Subcutaneous abdominal adipose tissue (tissue), 5 donors: Measurements from ENCODE around the gene SETD7.
A peak's percentile ranks its signal among the peaks of the same experiment; 100 is the strongest.

Experiments
- H3K27ac ChIP-seq: one replicate; pipeline ENCODE4 v1.7.0; 2013; ENCODE audit warnings: low read depth, mild to moderate bottlenecking, inconsistent platforms, low read length, moderate library complexity
- H3K27me3 ChIP-seq, 5 donors: one replicate each; pipeline ENCODE4 v1.7.0; 2013; ENCODE audit warnings: low read length in 5 of 5, inconsistent platforms in 1 of 5; ENCODE audit not compliant: control insufficient read depth in 5 of 5, insufficient read depth in 4 of 5
- H3K36me3 ChIP-seq, 5 donors: one replicate each; pipeline ENCODE4 v1.7.0; 2013; ENCODE audit warnings: low read length in 5 of 5; ENCODE audit not compliant: control insufficient read depth in 5 of 5, insufficient read depth in 5 of 5
- H3K4me1 ChIP-seq, 5 donors: one replicate each; pipeline ENCODE4 v1.7.0; 2013; ENCODE audit warnings: low read length in 5 of 5, mild to moderate bottlenecking in 3 of 5, moderate library complexity in 1 of 5; ENCODE audit not compliant: control insufficient read depth in 5 of 5, insufficient read depth in 5 of 5
- H3K4me3 ChIP-seq, 5 donors: one replicate each; pipeline ENCODE4 v1.7.0; 2013; ENCODE audit warnings: low read length in 5 of 5, low read depth in 1 of 5
- H3K9ac ChIP-seq, 5 donors: one replicate each; pipeline ENCODE4 v1.7.0; 2013; ENCODE audit warnings: low read length in 5 of 5, mild to moderate bottlenecking in 4 of 5, moderate library complexity in 3 of 5
- H3K9me3 ChIP-seq, 5 donors: one replicate each; pipeline ENCODE4 v1.7.0; 2013; ENCODE audit warnings: low read length in 5 of 5; ENCODE audit not compliant: control insufficient read depth in 5 of 5
- donor health status: healthy.
- donor health status: healthy.
- donor health status: healthy.
- donor health status: healthy.
- donor health status: healthy.

SETD7 gene

DNA sequence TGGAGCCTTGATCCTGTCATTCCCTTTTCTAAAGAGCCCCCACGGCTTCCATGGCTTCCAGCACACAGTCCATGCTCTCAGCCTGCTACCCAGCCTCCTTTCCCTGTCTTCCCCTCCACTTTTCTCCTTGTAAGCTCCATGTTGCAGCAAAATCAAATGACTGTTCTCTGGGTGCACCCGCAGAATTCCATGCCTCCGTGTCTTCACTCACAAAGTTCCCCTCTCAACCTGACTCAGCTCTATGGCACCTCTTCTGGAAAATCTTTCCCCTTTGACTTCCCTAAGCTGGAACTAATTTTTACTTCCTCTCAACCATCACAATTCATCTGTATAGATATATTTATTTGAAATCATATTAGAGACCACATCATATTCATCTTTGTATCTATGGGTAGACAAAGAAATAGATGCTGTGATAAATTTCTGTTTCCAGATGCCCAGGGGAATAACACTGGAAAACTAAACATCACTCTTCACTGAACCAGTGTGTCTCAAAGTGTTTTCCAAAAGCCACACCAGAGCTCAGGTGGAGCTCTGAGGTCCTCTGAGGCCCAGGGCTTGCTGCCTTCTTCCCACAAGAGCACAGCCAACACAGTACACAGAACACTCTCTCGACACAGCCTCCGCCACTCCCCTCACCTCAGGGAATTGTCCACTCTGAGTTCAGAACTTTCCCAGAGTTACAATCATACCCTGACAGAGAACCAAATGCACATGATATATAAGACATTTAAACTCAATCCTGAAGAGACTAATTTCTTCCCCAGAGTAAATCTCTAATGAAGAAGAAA lies 3.3 kb downstream of the SETD7 start:
- H3K4me1 ChIP-seq, result peaks cover 9 to 69% (median 64%) of the 10 kb centered on the region in 5 donors
- H3K27me3 ChIP-seq, result no peaks in the 10 kb centered on the region
- peak overlapping the region; percentile 92 for H3K27ac ChIP-seq
- H3K4me3 ChIP-seq, result peak overlapping the region in 3 of 5 donors; percentile 51 to 96 (median 58)
- peak overlapping the region in 3 of 5 donors; percentile 51 to 85 (median 75) for H3K9ac ChIP-seq
- H3K36me3 ChIP-seq, result no peaks in the 10 kb centered on the region
- H3K9me3 ChIP-seq, result no peaks in the 10 kb centered on the region

DNA sequence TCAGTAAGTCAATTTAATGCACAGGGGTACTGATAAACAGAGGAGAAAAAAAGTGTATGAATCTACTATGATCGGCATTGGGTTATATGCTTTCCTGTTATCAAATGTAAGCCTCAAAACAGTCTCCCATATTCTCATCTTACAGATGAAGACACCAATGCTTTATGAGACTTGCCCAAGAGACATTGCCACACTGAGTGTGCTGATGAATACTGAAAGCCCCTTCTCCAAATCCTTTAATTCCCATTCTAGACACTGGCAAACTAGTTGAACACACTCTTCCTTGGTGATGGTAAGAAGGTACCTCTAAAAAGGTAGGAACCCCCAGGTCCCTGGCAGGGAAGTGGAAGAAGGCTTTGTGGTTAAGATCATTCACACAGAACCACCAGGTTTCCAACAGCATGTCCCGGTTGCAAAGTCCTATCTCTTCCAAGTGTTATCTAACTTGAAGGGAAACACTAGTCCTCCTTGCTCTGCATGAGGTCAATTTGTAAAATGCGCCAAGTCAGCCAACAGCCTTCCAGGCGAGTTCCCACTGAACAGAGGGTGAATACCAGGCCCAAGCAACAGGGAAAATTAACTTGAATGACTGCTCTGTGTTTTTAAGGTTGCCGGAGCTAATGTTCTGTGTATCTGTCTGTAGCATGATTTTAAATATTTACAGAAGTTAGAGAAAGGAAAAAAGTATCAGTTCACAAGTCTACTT lies 5.1 kb downstream of the SETD7 start:
- Histone ChIP-seq H3K9ac (peak overlapping the region in 3 of 5 donors; percentile 28 to 68 (median 31)), H3K9me3 (no peaks in the 10 kb centered on the region), H3K27ac (peak overlapping the region; percentile 92), H3K27me3 (no peaks in the 10 kb centered on the region), H3K4me3 (peak overlapping the region in 3 of 5 donors; percentile 19 to 37 (median 24)), H3K4me1 (peaks cover 9 to 60% (median 52%) of the 10 kb centered on the region in 5 donors), H3K36me3 (peaks cover 5 to 13% (median 11%) of the 10 kb centered on the region in 5 donors)

DNA sequence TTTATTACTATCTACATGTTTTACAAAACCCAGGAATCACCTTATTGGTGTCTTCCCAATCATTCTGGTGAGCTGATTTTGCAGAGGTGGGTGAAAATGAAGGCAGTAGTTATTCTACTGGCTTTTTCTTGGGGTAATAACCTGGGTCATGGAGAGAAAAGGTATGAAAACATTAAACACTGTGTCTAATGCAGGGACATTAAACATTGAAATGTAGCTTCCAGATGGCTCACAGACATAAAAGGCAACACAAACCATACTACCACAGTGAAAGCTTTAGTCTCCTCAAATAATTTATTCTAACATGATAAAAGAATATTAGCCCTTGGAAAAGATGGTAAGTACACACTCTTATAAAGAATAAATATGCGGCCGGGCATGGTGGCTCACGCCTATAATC lies 8.0 kb downstream of the SETD7 start:
- Histone ChIP-seq H3K36me3 (peaks cover 13 to 29% (median 24%) of the 10 kb centered on the region in 5 donors), H3K4me1 (peaks cover 9 to 45% (median 33%) of the 10 kb centered on the region in 5 donors), H3K9me3 (no peaks in the 10 kb centered on the region), H3K4me3 (no peak overlapping the region), H3K27me3 (no peaks in the 10 kb centered on the region), H3K9ac (no peak overlapping the region), H3K27ac (no peak overlapping the region)

DNA sequence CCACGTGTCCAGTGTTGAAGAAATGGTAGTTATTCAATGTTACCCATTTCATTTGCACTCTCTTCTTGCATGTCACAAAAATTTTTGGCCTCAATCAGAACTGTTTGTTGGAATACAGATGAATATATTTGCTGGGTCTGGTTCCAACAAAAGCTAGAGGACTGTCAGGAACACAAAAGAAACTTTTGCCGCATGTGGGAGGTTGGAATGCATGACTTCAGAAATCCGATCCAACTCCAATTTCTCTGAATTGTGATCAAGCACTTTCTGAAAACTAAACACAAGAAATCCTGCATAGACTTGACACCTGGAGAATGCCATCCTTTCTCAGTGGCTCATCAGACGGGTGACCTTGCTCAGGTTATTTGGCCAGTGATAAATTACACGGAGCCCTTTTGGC lies 15.4 kb downstream of the SETD7 start:
- Histone ChIP-seq H3K4me1 (peaks cover 0 to 7% (median 4%) of the 10 kb centered on the region in 5 donors), H3K9me3 (no peaks in the 10 kb centered on the region), H3K27ac (no peak overlapping the region), H3K4me3 (no peak overlapping the region), H3K36me3 (peaks cover 10 to 27% (median 17%) of the 10 kb centered on the region in 5 donors), H3K9ac (no peak overlapping the region), H3K27me3 (no peaks in the 10 kb centered on the region)

- Histone ChIP-seq H3K9ac (no peak overlapping the region), H3K27ac (no peak overlapping the region), H3K4me3 (no peak overlapping the region), H3K36me3 (peaks cover 6 to 23% (median 17%) of the 10 kb centered on the region in 5 donors), H3K9me3 (no peaks in the 10 kb centered on the region), H3K4me1 (peaks cover 0 to 12% (median 6%) of the 10 kb centered on the region in 5 donors), H3K27me3 (no peaks in the 10 kb centered on the region)
Observed at GRCh38 chr4:139540161-139540560, 15.9 kb downstream of the SETD7 start.

DNA sequence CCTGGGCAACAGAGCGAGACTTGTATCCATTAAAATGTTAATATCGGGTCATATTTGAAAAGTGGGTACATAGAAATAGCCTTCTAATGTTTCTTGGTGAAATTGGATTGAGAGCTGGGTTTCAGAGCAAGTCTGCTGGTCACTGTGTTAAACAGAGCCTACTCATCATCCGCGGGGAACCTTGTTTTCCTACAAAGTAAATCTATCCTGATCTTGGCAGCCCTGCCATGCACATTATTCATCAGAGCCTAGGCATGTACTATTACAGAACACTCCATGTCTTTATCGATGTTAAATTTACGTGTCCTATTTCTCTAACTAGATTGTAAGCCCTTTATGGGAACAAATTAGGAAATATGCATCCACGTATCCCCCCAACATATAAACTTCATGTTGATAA lies 18.7 kb downstream of the SETD7 start:
- Histone ChIP-seq H3K4me1 (peaks cover 0 to 12% (median 6%) of the 10 kb centered on the region in 5 donors), H3K9ac (no peak overlapping the region), H3K36me3 (peaks cover 5 to 24% (median 15%) of the 10 kb centered on the region in 5 donors), H3K4me3 (no peak overlapping the region), H3K9me3 (no peaks in the 10 kb centered on the region), H3K27ac (no peak overlapping the region), H3K27me3 (no peaks in the 10 kb centered on the region)

DNA sequence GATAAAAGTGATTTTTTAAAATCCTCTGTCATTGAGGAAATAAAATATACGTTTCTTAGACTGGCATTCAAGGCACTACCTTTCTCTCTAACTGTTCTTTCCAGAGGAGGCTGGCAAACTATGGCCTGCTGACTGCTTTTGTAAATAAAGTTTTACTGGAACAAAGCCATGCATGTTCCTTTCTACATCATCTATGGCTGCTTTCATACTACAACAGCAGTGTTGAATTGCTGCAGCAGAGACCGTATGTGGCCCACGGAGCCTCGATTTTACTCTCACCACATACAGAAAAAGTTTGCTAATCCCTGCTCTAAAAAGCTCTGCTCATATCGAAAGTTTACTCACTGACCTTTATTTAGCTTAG lies 20.2 kb downstream of the SETD7 start:
- Histone ChIP-seq H3K36me3 (peaks cover 5 to 22% (median 15%) of the 10 kb centered on the region in 5 donors), H3K9ac (no peak overlapping the region), H3K27ac (peak overlapping the region; percentile 15), H3K4me1 (peaks cover 0 to 14% (median 6%) of the 10 kb centered on the region in 5 donors), H3K9me3 (no peaks in the 10 kb centered on the region), H3K4me3 (no peak overlapping the region), H3K27me3 (no peaks in the 10 kb centered on the region)

GRCh38 chr4:139535228-139535870 lies 20.7 kb downstream of the SETD7 start:
- Histone ChIP-seq H3K27me3 (no peaks in the 10 kb centered on the region), H3K9ac (peak overlapping the region in 1 of 5 donors; percentile 4), H3K36me3 (peaks cover 5 to 17% (median 13%) of the 10 kb centered on the region in 5 donors), H3K4me1 (peaks cover 0 to 12% (median 6%) of the 10 kb centered on the region in 5 donors), H3K4me3 (no peak overlapping the region), H3K9me3 (no peaks in the 10 kb centered on the region), H3K27ac (peak overlapping the region; percentile 15)

- no peak overlapping the region for H3K4me3 ChIP-seq
- peaks cover 0 to 12% (median 6%) of the 10 kb centered on the region in 5 donors for H3K4me1 ChIP-seq
- H3K9ac ChIP-seq, result no peak overlapping the region
- no peaks in the 10 kb centered on the region for H3K27me3 ChIP-seq
- H3K9me3 ChIP-seq, result no peaks in the 10 kb centered on the region
- no peak overlapping the region for H3K27ac ChIP-seq
- H3K36me3 ChIP-seq, result peaks cover 5 to 15% (median 10%) of the 10 kb centered on the region in 5 donors
Observed at GRCh38 chr4:139534287-139534950, 21.6 kb downstream of the SETD7 start.
